Thyroid gland (tissue), 4 donors: Measurements from ENCODE around the gene HIVEP2. TPM values are rescaled to one million over a fixed set of nuclear protein-coding genes. Genes with fewer than 3 reads are reported as not detected.

Experiments used
- DNase-seq, 2 donors: peaks; one replicate each; pipeline ENCODE4 v3.0.0-alpha.2; 2019
- H3K27ac ChIP-seq, 3 donors: fragments of 200-600 bp; sonication (generic); 1 replicate in 2 of 3; 2 replicates in 1 of 3; pipeline ENCODE4 v1.5.1; 2016 to 2019; ENCODE audit warnings: mild to moderate bottlenecking in 1 of 3, moderate library complexity in 1 of 3
- H3K27me3 ChIP-seq: fragments of 200-600 bp; sonication (generic); one replicate; pipeline ENCODE4 v1.5.1; 2019
- H3K36me3 ChIP-seq, 2 donors: fragments of 200-600 bp; sonication (generic); one replicate each; pipeline ENCODE4 v1.5.1; 2016 to 2019
- H3K4me1 ChIP-seq, 2 donors: fragments of 200-600 bp; sonication (generic); one replicate each; pipeline ENCODE4 v1.5.1; 2017 to 2019
- H3K4me3 ChIP-seq, 3 donors: fragments of 200-600 bp; sonication (generic); replicated peaks in 1 of 3; 1 replicate in 2 of 3; 2 replicates in 1 of 3; pipeline ENCODE4 v1.5.1; 2016; ENCODE audit warnings: mild to moderate bottlenecking in 1 of 3
- H3K9me3 ChIP-seq: fragments of 200-600 bp; sonication (generic); one replicate; pipeline ENCODE4 v1.5.1; 2017
- POLR2A ChIP-seq, 2 donors: fragments of 450-650 bp; IDR thresholded peaks; one replicate each; pipeline ENCODE4 v1.6.1; 2017; ENCODE audit warnings: antibody characterized with exemption in 2 of 2, mild to moderate bottlenecking in 2 of 2, moderate library complexity in 1 of 2
- WGBS, 2 donors: methylation state at CpG; one replicate each; pipeline ENCODE4 v1.1.5; 2017; 5-methylcytosine and 5-hydroxymethylcytosine counted together
- intact Hi-C: fragments of 100-400 bp; cut with DNase I; formaldehyde crosslinking; loops from one replicate; pipeline ENCODE4 v1.15.1; 2023
- total RNA-seq, 4 donors: library from RNA; depleted of rRNA; stranded (reverse); fragments of >200 nt; gene quantifications; one replicate each; pipeline ENCODE4 v1.2.3, GENCODE V29; 2016
- TF ChIP-seq, protein P1 (sequence below), 6 experiments: fragments of 200-600 bp in 3 of 6; fragments of 450-650 bp in 3 of 6; sonication (generic) in 3 of 6; IDR thresholded peaks; one replicate each; pipeline ENCODE4 v1.5.1; 2016 to 2019; ENCODE audit warnings: antibody characterized with exemption in 6 of 6, mild to moderate bottlenecking in 2 of 6, inconsistent platforms in 1 of 6, moderate library complexity in 1 of 6

HIVEP2 gene
- total RNA-seq, 4 donors from 2014 or later, result 23.3 to 41.8 (median 26.4) TPM

DNA sequence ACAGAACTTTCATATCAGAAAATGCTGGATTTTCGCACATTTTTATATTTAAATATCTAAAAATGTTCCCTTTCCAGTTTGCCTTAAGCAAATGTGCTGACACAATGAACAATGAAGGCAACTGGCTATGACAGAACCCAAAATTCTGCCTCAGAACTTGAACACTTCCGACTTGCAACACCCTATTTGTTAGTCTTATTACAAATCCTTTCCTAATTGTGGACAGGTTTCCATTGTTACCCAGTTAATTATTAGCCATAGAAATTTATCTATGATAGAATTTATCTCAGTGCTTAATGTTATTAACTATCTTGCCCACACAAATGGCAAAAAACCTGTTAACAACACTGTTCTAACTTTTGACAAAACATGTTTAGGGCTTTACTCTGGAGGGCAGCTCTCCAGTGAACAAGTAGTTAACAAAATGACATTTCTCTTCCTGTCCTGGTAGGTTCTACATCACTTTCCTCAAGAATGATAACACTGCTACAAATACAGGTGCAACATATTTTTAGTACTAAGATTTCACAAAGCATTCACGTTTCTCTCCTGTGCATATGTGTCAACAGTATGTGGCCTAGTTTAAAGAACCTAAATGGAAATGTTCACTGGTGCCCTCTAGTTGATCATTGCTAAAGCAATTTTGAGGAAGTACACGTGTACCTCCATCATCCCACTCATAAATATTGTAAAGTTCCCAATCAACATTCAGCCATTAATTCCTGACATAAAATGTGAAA is 58.4 kb downstream of the HIVEP2 start:
- no peaks in the 10 kb centered on the region for H3K27me3 ChIP-seq
- no peaks in the 10 kb centered on the region for H3K36me3 ChIP-seq
- no peak for TF ChIP-seq POLR2A (IDR thresholded peaks at IDR 0.05)
- TF ChIP-seq, protein P1, sequence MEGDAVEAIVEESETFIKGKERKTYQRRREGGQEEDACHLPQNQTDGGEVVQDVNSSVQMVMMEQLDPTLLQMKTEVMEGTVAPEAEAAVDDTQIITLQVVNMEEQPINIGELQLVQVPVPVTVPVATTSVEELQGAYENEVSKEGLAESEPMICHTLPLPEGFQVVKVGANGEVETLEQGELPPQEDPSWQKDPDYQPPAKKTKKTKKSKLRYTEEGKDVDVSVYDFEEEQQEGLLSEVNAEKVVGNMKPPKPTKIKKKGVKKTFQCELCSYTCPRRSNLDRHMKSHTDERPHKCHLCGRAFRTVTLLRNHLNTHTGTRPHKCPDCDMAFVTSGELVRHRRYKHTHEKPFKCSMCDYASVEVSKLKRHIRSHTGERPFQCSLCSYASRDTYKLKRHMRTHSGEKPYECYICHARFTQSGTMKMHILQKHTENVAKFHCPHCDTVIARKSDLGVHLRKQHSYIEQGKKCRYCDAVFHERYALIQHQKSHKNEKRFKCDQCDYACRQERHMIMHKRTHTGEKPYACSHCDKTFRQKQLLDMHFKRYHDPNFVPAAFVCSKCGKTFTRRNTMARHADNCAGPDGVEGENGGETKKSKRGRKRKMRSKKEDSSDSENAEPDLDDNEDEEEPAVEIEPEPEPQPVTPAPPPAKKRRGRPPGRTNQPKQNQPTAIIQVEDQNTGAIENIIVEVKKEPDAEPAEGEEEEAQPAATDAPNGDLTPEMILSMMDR (IDR thresholded peaks at IDR 0.05), result peak in 3 of 6 experiments; percentile 31 to 34 (median 33)
- peaks cover 17 to 26% of the 10 kb centered on the region in 2 donors for H3K4me1 ChIP-seq
- no peak for DNase-seq
- H3K27ac ChIP-seq, result peak overlapping the region in 1 of 3 donors; percentile 76
- intact Hi-C loops, result loop anchor here (10.0 kb wide), 1 partner anchor 48 kb away; no protein-coding TSS in a partner anchor
- no peak overlapping the region for H3K4me3 ChIP-seq
- 43 to 49% methylated on average over 4 of the region's 4 CpGs for WGBS, 2 donors
- no peaks in the 10 kb centered on the region for H3K9me3 ChIP-seq

DNA sequence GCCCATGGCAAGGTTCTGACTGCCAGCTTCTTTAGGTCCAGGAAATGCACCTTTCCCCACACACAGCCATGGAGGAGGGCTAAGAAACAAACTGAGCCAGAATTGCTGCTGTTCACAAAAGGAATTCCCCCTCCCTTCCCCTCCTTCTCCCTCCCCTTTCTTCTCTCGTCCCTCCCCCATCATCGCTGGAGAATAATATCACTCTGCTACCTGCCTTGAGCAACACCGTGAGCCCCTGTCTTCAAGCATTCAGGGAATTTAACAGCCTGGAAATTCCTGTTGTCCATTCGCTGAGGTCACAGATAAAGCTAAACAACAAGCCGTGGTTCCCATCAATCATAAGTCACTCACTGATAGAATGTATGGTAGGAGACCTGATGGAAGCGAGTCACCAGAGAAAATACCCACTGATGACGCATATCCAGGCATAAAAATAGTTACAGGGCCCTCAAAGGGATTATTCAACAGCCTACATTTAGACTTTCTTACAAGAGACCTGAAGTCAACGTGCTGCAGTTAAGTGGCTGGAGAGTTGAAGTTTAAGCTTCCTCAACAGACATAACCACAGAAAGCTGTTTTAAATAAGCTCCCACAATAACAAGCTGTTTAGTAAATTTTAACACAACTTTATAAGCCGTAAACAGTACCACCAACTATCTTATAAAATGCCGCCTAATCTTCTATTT is 59.7 kb downstream of the HIVEP2 start:
- peak; percentile 58 to 64 for DNase-seq
- Histone ChIP-seq H3K27ac (peak overlapping the region; percentile 53 to 76 (median 60)), H3K4me1 (peaks cover 14 to 26% of the 10 kb centered on the region in 2 donors), H3K36me3 (no peaks in the 10 kb centered on the region), H3K9me3 (no peaks in the 10 kb centered on the region), H3K4me3 (peak overlapping the region in 1 of 3 donors; percentile 16), H3K27me3 (no peaks in the 10 kb centered on the region)
- 17 to 19% methylated on average over 10 of the region's 10 CpGs for WGBS, 2 donors
- intact Hi-C loops, result loop anchor here (10.0 kb wide), 1 partner anchor 49 kb away; no protein-coding TSS in a partner anchor
- TF ChIP-seq POLR2A (IDR thresholded peaks at IDR 0.05), result peak in 1 of 2 donors; percentile 56
- TF ChIP-seq, protein P1 (IDR thresholded peaks at IDR 0.05), result no peak

DNA sequence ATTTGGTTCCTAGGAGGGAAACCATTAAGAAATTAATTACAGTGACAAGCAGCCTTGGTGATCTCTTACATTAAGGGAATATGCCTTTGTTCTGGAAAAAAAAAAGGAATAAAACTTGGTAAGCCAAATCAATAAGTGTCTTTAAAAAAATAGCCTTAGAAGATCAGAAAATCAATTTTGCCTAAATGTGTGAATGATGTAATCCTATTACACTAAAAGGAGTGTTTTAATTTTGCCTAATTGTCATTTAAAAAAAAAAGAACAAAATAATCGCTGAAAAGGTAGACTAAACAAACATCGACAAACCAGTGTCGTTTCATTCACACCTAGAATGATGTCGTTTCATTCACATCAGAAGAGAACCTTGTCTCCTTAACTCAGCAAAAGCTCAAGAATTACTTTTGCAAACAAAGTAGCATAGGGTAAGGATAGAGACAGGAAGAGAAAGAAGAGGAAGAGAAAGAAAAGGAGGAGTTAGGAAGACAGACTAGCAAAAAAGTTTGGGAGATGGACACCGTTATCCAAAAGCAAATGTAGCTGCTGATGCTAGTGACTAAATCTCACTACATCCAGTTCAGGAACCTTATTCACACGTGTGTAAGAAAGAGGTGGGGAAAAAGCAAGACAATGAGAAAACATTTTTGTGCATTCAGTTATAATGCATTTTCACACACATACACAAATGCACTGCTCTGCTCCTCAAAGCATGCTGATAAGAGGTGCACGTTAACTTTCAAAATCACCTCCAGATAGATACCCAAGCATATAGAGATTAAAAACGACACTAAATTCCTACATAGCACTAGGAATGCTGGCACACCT is 60.6 kb downstream of the HIVEP2 start:
- 51 to 53% methylated on average over 8 of the region's 8 CpGs for WGBS, 2 donors
- Histone ChIP-seq H3K9me3 (no peaks in the 10 kb centered on the region), H3K4me1 (peaks cover 14 to 26% of the 10 kb centered on the region in 2 donors), H3K27ac (peak overlapping the region; percentile 53 to 76 (median 60)), H3K27me3 (no peaks in the 10 kb centered on the region), H3K36me3 (no peaks in the 10 kb centered on the region), H3K4me3 (peak overlapping the region in 1 of 3 donors; percentile 16)
- intact Hi-C loops, result loop anchor here (10.0 kb wide), 1 partner anchor 50 kb away; no protein-coding TSS in a partner anchor
- TF ChIP-seq POLR2A (IDR thresholded peaks at IDR 0.05), result no peak
- TF ChIP-seq, protein P1 (IDR thresholded peaks at IDR 0.05), result no peak
- no peak for DNase-seq

DNA sequence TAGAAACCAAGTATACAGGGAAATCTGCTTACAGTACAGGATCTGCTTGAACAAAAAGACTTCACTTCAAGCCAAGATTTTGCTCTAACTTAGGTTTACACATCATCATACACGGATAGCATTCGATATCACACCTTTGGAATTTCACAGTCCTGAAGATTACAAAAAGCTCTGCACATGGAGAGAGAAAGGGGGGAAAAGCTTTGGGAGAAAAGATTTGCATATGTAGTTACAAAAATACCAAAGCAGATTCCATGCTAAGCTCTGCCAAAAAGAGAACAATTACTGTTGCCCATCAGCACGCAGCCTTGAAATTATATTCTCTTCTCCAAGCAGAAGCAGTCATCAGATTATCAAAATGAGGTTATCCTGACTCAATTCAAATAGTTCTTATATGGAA is 62.0 kb downstream of the HIVEP2 start:
- Histone ChIP-seq H3K4me3 (no peak overlapping the region), H3K36me3 (no peaks in the 10 kb centered on the region), H3K27me3 (no peaks in the 10 kb centered on the region), H3K27ac (no peak overlapping the region), H3K9me3 (no peaks in the 10 kb centered on the region), H3K4me1 (peaks cover 14 to 26% of the 10 kb centered on the region in 2 donors)
- intact Hi-C loops, result loop anchor here (10.0 kb wide), 1 partner anchor 52 kb away; no protein-coding TSS in a partner anchor
- WGBS, 2 donors, result 87 to 96% methylated on average over 3 of the region's 3 CpGs
- TF ChIP-seq, protein P1 (IDR thresholded peaks at IDR 0.05), result no peak
- no peak for TF ChIP-seq POLR2A (IDR thresholded peaks at IDR 0.05)
- no peak for DNase-seq
